Vagina (tissue), 2 donors: ENCODE results near the gene INSC.

Experiments used
- POLR2A ChIP-seq, 2 donors: fragments of 450-650 bp; IDR thresholded peaks; one replicate each; pipeline ENCODE4 v1.6.1; 2017; ENCODE audit warnings: antibody characterized with exemption in 2 of 2, mild to moderate bottlenecking in 2 of 2, moderate library complexity in 2 of 2
- POLR2AphosphoS5 ChIP-seq, 2 donors: sonication (generic); formaldehyde crosslinking; IDR thresholded peaks; one replicate each; pipeline ENCODE4 v1.9.0; 2017; ENCODE audit warnings: antibody characterized with exemption in 2 of 2, mild to moderate bottlenecking in 2 of 2, low read depth in 1 of 2; ENCODE audit not compliant: insufficient read depth in 1 of 2
- TF ChIP-seq, protein P1 (sequence below), 3 experiments: fragments of 450-650 bp in 2 of 3; fragments of 200-600 bp in 1 of 3; sonication (generic) in 1 of 3; IDR thresholded peaks; one replicate each; pipeline ENCODE4 v1.5.1; 2017 to 2019; ENCODE audit warnings: antibody characterized with exemption in 3 of 3, mild to moderate bottlenecking in 2 of 3, moderate library complexity in 2 of 3

DNA sequence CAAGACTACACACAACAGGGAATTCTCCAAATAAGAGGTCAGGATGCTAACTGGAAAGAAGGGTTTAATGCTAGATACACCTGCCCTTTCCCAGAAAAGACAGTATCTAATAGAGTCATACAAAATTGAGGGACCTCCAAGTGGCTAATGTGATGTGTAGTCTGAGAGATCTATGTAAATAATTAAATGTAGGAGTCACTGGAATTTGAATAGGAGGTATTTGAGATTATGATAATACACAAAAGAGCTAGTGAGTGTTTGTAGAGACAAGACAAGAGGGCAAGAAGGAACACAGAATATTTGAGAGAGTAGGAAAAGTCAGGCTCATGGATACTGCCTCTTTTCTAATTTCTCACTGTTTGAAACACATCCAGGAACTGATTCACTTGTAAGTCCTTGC, 15.5 kb upstream of the INSC start:
- TF ChIP-seq POLR2AphosphoS5 (IDR thresholded peaks at IDR 0.05; ENCODE audit: insufficient read depth in 1 of 2, low read depth in 1 of 2) (no peak), POLR2A (IDR thresholded peaks at IDR 0.05) (no peak)
- TF ChIP-seq, protein P1, sequence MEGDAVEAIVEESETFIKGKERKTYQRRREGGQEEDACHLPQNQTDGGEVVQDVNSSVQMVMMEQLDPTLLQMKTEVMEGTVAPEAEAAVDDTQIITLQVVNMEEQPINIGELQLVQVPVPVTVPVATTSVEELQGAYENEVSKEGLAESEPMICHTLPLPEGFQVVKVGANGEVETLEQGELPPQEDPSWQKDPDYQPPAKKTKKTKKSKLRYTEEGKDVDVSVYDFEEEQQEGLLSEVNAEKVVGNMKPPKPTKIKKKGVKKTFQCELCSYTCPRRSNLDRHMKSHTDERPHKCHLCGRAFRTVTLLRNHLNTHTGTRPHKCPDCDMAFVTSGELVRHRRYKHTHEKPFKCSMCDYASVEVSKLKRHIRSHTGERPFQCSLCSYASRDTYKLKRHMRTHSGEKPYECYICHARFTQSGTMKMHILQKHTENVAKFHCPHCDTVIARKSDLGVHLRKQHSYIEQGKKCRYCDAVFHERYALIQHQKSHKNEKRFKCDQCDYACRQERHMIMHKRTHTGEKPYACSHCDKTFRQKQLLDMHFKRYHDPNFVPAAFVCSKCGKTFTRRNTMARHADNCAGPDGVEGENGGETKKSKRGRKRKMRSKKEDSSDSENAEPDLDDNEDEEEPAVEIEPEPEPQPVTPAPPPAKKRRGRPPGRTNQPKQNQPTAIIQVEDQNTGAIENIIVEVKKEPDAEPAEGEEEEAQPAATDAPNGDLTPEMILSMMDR (IDR thresholded peaks at IDR 0.05), result no peak
